ENCODE data around the gene RGL1.

DNA sequence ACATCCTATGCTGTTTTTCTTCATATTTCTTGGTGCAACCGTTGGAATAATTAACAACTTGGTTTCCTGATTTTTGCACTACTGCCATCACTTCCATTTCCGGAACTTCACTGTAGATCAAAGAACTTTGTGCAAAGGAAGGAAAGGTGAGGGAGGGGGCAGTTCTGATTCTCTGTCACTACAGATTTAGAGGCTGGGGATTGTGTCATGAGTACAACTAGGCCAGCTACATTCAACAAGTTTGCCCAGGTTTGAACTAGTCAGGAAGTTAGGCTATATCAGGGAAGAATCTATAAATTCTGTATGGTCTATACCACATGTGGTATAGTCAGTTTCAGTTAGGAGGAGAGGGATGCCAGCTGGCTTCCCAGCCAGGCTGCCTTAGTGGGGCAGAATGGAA is 84.2 kb downstream of the RGL1 start:
- TF ChIP-seq, protein P1, sequence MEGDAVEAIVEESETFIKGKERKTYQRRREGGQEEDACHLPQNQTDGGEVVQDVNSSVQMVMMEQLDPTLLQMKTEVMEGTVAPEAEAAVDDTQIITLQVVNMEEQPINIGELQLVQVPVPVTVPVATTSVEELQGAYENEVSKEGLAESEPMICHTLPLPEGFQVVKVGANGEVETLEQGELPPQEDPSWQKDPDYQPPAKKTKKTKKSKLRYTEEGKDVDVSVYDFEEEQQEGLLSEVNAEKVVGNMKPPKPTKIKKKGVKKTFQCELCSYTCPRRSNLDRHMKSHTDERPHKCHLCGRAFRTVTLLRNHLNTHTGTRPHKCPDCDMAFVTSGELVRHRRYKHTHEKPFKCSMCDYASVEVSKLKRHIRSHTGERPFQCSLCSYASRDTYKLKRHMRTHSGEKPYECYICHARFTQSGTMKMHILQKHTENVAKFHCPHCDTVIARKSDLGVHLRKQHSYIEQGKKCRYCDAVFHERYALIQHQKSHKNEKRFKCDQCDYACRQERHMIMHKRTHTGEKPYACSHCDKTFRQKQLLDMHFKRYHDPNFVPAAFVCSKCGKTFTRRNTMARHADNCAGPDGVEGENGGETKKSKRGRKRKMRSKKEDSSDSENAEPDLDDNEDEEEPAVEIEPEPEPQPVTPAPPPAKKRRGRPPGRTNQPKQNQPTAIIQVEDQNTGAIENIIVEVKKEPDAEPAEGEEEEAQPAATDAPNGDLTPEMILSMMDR (IDR thresholded peaks at IDR 0.05; ENCODE audit: low read depth, low read length, poor library complexity, severe bottlenecking) = no peak
- no peak for TF ChIP-seq EZH2phosphoT487 (IDR thresholded peaks at IDR 0.05; ENCODE audit: borderline replicate concordance, low read length)

Measured in DOHH2 (cell line).